Skeletal muscle satellite cell (primary cell): ENCODE data around the gene CIB2.

Source experiments
- H3K27me3 ChIP-seq: 2 replicates; pipeline ENCODE4 v1.7.0; 2013; ENCODE audit warnings: low read length; ENCODE audit not compliant: control insufficient read depth, insufficient read depth
- H3K36me3 ChIP-seq: 2 replicates; pipeline ENCODE4 v1.7.0; 2013; ENCODE audit warnings: mild to moderate bottlenecking, control low read depth, low read length; ENCODE audit not compliant: insufficient read depth
- H3K4me1 ChIP-seq: 2 replicates; pipeline ENCODE4 v1.7.0; 2013; ENCODE audit warnings: low read length; ENCODE audit not compliant: control insufficient read depth, insufficient read depth
- H3K4me2 ChIP-seq: 2 replicates; pipeline ENCODE4 v1.7.0; 2013; ENCODE audit warnings: mild to moderate bottlenecking, low read length
- H3K4me3 ChIP-seq: 2 replicates; pipeline ENCODE4 v1.7.0; 2013; ENCODE audit warnings: low read length
- H3K9ac ChIP-seq: 2 replicates; pipeline ENCODE4 v1.7.0; 2013; ENCODE audit warnings: mild to moderate bottlenecking, low read depth, low read length, moderate library complexity
- H3K9me3 ChIP-seq: replicated peaks from 2 replicates; pipeline ENCODE4 v1.7.0; 2013; ENCODE audit warnings: mild to moderate bottlenecking, control low read depth, low read length

CIB2 gene

DNA sequence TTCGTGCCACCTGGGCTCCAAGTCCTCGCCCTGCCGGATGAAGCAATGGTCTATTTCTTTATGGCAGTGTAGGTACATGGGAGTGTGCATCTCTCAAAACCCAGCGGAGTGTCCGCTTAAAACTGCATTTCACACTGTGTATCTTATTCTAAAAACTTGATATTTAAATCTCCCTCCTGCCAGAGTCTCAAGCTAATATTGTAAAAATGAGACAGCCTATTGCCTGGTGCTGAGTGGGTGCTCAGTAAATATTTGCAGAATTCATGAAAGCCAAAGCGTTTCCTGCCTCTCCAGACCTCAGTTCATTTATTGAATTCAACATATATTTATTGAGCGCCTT lies 53.4 kb downstream of the CIB2 start:
- Histone ChIP-seq H3K9me3 (no peaks in the 10 kb centered on the region), H3K27me3 (no peaks in the 10 kb centered on the region), H3K36me3 (no peaks in the 10 kb centered on the region), H3K4me3 (peak overlapping the region; percentile 89), H3K4me1 (peaks cover 33% of the 10 kb centered on the region), H3K4me2 (peak overlapping the region; percentile 92), H3K9ac (peak overlapping the region; percentile 91)

- Histone ChIP-seq H3K36me3 (no peaks in the 10 kb centered on the region), H3K9me3 (no peaks in the 10 kb centered on the region), H3K4me2 (peak within 1 kb of the TSS; percentile 92), H3K9ac (peak within 1 kb of the TSS; percentile 91), H3K4me3 (peak within 1 kb of the TSS; percentile 89), H3K4me1 (peaks cover 39% of the 10 kb centered on the region), H3K27me3 (no peaks in the 10 kb centered on the region)
Observed at GRCh38 chr15:78077053-78077870, 54.0 kb downstream of the CIB2 start, which contains the start of gene TBC1D2B. Gene TBC1D2B (minus strand): TSS chr15:78077711. CDS start chr15:78077652, 59 bp downstream.

GRCh38 chr15:78076231-78077052 lies 54.8 kb downstream of the CIB2 start:
- H3K4me2 ChIP-seq: peak overlapping the region; percentile 92
- H3K4me3 ChIP-seq: peak overlapping the region; percentile 89
- no peaks in the 10 kb centered on the region for H3K9me3 ChIP-seq
- H3K9ac ChIP-seq: peak overlapping the region; percentile 91
- H3K27me3 ChIP-seq: no peaks in the 10 kb centered on the region
- peaks cover 47% of the 10 kb centered on the region for H3K4me1 ChIP-seq
- no peaks in the 10 kb centered on the region for H3K36me3 ChIP-seq

DNA sequence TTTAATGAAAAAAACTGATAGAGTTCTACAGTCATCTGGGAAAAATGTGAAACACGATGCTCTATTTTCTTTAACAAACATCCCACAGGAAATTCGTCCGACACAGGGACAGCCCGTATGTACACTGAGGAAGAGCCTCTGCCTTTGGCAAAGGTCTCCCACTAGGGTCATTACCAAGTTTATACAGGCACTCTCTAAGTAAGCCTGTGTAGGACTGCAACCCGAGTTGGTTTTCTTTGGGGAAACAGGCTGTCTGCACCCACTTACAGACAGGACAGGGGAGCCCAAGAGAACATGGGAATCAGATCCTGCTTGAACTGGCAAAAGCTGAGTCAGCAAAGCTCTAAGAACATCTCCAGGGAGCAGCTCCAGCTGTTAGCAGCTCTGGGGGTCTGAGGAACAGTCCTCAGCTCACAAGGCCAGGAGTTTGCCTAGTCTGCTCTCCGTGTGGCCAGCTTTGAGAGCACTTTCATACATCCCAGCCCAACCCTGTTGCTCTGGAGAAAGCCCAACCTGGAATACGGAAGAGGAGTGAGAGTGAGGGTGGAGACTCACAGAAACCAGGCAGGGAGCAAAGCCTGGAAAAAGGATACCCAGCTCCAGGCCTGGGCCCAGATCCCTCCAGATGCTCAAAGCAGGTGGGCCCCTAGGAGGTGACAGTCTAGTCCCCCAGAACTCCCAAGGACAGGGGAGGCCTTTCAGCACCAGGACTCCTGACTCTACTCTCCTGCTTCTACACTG lies 55.6 kb downstream of the CIB2 start:
- H3K9ac ChIP-seq: peak overlapping the region; percentile 91
- peak overlapping the region; percentile 89 for H3K4me3 ChIP-seq
- no peaks in the 10 kb centered on the region for H3K27me3 ChIP-seq
- H3K36me3 ChIP-seq: no peaks in the 10 kb centered on the region
- H3K4me1 ChIP-seq: peaks cover 52% of the 10 kb centered on the region
- H3K9me3 ChIP-seq: no peaks in the 10 kb centered on the region
- peak overlapping the region; percentile 92 for H3K4me2 ChIP-seq

GRCh38 chr15:78073046-78073787 lies 58.0 kb downstream of the CIB2 start:
- Histone ChIP-seq H3K36me3 (no peaks in the 10 kb centered on the region), H3K4me1 (peaks cover 76% of the 10 kb centered on the region), H3K27me3 (no peaks in the 10 kb centered on the region), H3K4me3 (peak overlapping the region; percentile 1), H3K9me3 (no peaks in the 10 kb centered on the region), H3K9ac (peak overlapping the region; percentile 43), H3K4me2 (peak overlapping the region; percentile 54)

DNA sequence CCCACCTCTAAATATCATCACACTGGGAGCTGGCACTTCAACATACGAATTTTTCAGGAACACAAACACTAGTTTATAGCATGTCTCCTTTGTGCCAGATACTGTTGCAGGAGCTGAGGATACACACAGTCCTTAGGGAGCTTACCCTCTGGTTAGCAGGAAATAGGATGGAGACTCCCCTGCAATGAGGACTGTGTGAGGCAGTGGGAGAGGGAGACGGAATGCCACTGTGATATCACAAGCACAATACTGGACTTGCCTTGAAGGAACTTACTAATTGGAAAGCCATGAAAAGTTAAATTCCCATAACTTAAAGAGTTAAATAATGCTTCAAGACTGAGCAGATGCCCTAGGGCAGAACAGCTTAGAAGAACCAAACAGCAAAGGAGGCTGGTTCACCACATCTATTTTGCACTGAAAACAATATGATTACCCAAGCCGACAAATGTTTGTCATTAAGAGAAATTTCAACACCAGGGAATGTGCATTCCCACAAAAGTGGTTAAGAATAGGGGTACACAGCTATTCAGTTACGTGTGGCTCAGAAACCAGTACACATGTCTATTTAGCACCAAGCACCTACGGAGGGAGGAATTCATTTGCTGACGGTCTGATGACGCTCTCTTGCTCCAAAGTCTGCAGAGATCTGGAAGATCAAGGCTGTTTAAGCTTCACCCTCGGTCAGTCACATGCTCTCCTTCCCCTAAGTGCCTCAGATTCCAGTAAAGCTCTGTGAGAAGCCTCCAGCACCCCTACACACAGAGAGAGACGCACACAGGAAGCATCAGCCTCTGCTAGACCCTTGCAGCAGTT lies 59.0 kb downstream of the CIB2 start:
- peak overlapping the region; percentile 17 for H3K4me3 ChIP-seq
- peaks cover 80% of the 10 kb centered on the region for H3K4me1 ChIP-seq
- H3K9me3 ChIP-seq: no peaks in the 10 kb centered on the region
- peak overlapping the region; percentile 43 for H3K9ac ChIP-seq
- no peaks in the 10 kb centered on the region for H3K36me3 ChIP-seq
- no peaks in the 10 kb centered on the region for H3K27me3 ChIP-seq
- peak overlapping the region; percentile 54 for H3K4me2 ChIP-seq

DNA sequence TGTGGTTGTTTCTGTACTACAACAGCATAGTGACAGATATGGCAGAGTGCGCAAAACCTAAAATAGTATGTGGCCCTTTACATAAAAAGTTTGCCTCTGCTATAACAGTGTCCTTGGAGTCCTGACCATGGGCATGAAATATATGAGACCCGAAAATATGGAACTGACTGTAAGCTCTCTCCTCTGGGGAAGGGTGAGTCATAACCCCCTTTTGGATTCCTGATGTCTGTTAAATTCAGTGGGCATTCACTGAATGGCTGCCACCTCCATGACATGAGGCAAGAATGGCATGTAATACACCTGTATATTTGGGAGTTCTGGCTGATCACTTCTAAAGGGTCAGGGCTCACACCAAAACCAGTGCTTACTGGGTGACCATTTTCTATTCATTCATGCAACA lies 59.9 kb downstream of the CIB2 start:
- H3K4me3 ChIP-seq: no peak overlapping the region
- peaks cover 88% of the 10 kb centered on the region for H3K4me1 ChIP-seq
- no peak overlapping the region for H3K9ac ChIP-seq
- no peaks in the 10 kb centered on the region for H3K9me3 ChIP-seq
- no peaks in the 10 kb centered on the region for H3K27me3 ChIP-seq
- H3K36me3 ChIP-seq: no peaks in the 10 kb centered on the region
- H3K4me2 ChIP-seq: peak overlapping the region; percentile 54

DNA sequence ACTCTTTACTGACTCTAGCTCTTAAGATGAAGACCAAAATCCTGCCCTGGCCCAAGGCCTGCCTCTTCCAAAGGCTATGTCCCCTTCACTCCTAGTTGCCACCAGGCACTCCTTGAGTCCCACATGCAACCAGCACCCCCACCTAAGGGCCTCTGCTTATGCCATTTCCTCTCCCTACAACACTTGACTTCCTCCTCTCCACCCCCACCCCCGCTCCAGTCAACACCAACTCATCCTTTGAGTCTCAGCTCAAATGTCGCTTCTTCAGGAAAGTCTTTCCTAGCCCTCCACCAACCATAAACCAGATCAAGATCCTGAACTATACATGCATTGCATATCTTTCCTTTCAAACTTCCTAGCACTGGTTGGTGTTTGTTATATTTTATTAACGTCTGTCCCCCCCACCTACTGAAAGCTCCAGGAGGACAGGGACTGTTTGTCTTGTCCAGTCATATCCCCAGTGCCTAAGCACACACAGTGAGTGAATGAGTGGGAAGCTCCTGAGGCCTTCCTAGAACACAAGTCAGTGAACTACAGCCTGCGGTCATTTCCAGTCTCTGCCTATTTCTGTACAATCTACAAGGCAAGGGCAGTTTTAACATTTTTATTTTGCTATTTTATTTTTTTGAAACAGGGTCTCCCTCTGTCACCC lies 61.1 kb downstream of the CIB2 start:
- no peaks in the 10 kb centered on the region for H3K36me3 ChIP-seq
- peak overlapping the region; percentile 27 for H3K4me2 ChIP-seq
- H3K9me3 ChIP-seq: no peaks in the 10 kb centered on the region
- H3K27me3 ChIP-seq: no peaks in the 10 kb centered on the region
- H3K9ac ChIP-seq: no peak overlapping the region
- H3K4me1 ChIP-seq: peaks cover 87% of the 10 kb centered on the region
- H3K4me3 ChIP-seq: no peak overlapping the region

GRCh38 chr15:78069462-78070029 lies 61.7 kb downstream of the CIB2 start:
- no peaks in the 10 kb centered on the region for H3K9me3 ChIP-seq

GRCh38 chr15:78069052-78069414 lies 62.2 kb downstream of the CIB2 start:
- Histone ChIP-seq H3K4me3 (peak overlapping the region; percentile 45), H3K9ac (peak overlapping the region; percentile 37), H3K4me1 (peaks cover 90% of the 10 kb centered on the region)

More at GRCh38 chr15:78069462-78070029, 61.7 kb downstream of the CIB2 start:
- no peaks in the 10 kb centered on the region for H3K27me3 ChIP-seq
- H3K36me3 ChIP-seq: no peaks in the 10 kb centered on the region
- no peak overlapping the region for H3K4me3 ChIP-seq
- peak overlapping the region; percentile 37 for H3K9ac ChIP-seq
- peaks cover 87% of the 10 kb centered on the region for H3K4me1 ChIP-seq
- peak overlapping the region; percentile 27 for H3K4me2 ChIP-seq

More at GRCh38 chr15:78069052-78069414, 62.2 kb downstream of the CIB2 start:
- H3K4me2 ChIP-seq: peak overlapping the region; percentile 68
- H3K36me3 ChIP-seq: no peaks in the 10 kb centered on the region
- no peaks in the 10 kb centered on the region for H3K9me3 ChIP-seq
- H3K27me3 ChIP-seq: no peaks in the 10 kb centered on the region
